AG04449 (cell line): Measurements from ENCODE around the gene ANXA4.

Experiments
- CTCF ChIA-PET: fragments of 350-600 bp; formaldehyde crosslinking; extraction: SDS; loops from one replicate; lab custom pipeline; 2021; ENCODE audit warnings: antibody characterized with exemption; lab: Yijun Ruan, JAX
- POLR2A ChIA-PET: fragments of 400-600, 350-600 bp; formaldehyde crosslinking; extraction: SDS; loops from one replicate; lab custom pipeline; 2020; ENCODE audit warnings: antibody characterized with exemption, inconsistent platforms; lab: Yijun Ruan, JAX
- DNase-seq: peaks from one replicate; pipeline ENCODE4 v3.0.0-alpha.2; 2010; ENCODE audit warnings: low read depth, low spot score
- H3K4me3 ChIP-seq: 2 replicates; pipeline ENCODE4 v1.5.1; 2011; ENCODE audit warnings: low read depth, mild to moderate bottlenecking, control low read depth, low read length
- CTCF ChIP-seq: IDR thresholded peaks from one replicate; pipeline ENCODE4 v1.5.1; 2011; ENCODE audit warnings: mild to moderate bottlenecking, moderate library complexity, low read length, control low read depth, inconsistent platforms; ENCODE audit not compliant: insufficient read depth; ENCODE audit errors: missing control alignments

The ANXA4 gene

GRCh38 chr2:69695850-69696216, 46.1 kb upstream of the ANXA4 start:
- H3K4me3 ChIP-seq: no peak overlapping the region
- POLR2A ChIA-PET: interaction anchor here (0.6 kb wide), 1 partner anchor 62 kb away, joined by 4 read pairs; no protein-coding TSS in a partner anchor
- TF ChIP-seq CTCF: no peak
- no peak for DNase-seq
- CTCF ChIA-PET: interaction anchor here (1.0 to 3.7 kb wide), 5 partner anchors 12 to 135 kb away, joined by 3 to 24 read pairs (median 7); no protein-coding TSS in a partner anchor

- no peak for TF ChIP-seq CTCF
- POLR2A ChIA-PET: no interaction called here
- H3K4me3 ChIP-seq: no peak overlapping the region
- CTCF ChIA-PET: interaction anchor here (0.9 to 1.3 kb wide), 2 partner anchors 13 to 25 kb away, joined by 4 to 5 read pairs; no protein-coding TSS in a partner anchor
- DNase-seq: no peak
These were observed 41.6 kb upstream of the ANXA4 start for GRCh38 chr2:69700381-69700780.

- ChIA-PET POLR2A (no interaction called here), CTCF (interaction anchor here (0.9 to 1.3 kb wide), 2 partner anchors 12 to 24 kb away, joined by 4 to 5 read pairs; no protein-coding TSS in a partner anchor)
- H3K4me3 ChIP-seq: no peak overlapping the region
- TF ChIP-seq CTCF: no peak
- no peak for DNase-seq
These were observed 40.6 kb upstream of the ANXA4 start for GRCh38 chr2:69701100-69701945.

GRCh38 chr2:69703189-69703588, 38.7 kb upstream of the ANXA4 start:
- ChIA-PET POLR2A (no interaction called here), CTCF (interaction anchor here (0.6 to 1.6 kb wide), 2 partner anchors 13 to 21 kb away, joined by 3 to 4 read pairs; no protein-coding TSS in a partner anchor)
- DNase-seq: no peak
- no peak for TF ChIP-seq CTCF
- H3K4me3 ChIP-seq: no peak overlapping the region

GRCh38 chr2:69704446-69704845, 37.5 kb upstream of the ANXA4 start:
- no peak for DNase-seq
- TF ChIP-seq CTCF: no peak
- POLR2A ChIA-PET: no interaction called here
- CTCF ChIA-PET: interaction anchor here (1.6 kb wide), 1 partner anchor 12 kb away, joined by 4 read pairs; no protein-coding TSS in a partner anchor
- H3K4me3 ChIP-seq: no peak overlapping the region

GRCh38 chr2:69709290-69709689, 32.6 kb upstream of the ANXA4 start:
- DNase-seq: no peak
- TF ChIP-seq CTCF: no peak
- H3K4me3 ChIP-seq: no peak overlapping the region
- ChIA-PET POLR2A (no interaction called here), CTCF (no interaction called here)
